Lower leg skin (tissue), 4 donors: ENCODE measurements around the gene NUMB. TPM values are rescaled to one million over a fixed set of nuclear protein-coding genes. Genes with fewer than 3 reads are reported as not detected.
"Not testable (repeated sequence)": the region's sequence is repeated elsewhere in the genome, so short reads cannot be mapped to it uniquely, and the experiment has no call there.

Source experiments
- DNase-seq, 2 donors: peaks; one replicate each; pipeline ENCODE4 v3.0.0-alpha.2; 2019; ENCODE audit warnings: low spot score in 2 of 2
- H3K4me3 ChIP-seq: fragments of 200-600 bp; sonication (generic); 2 replicates; pipeline ENCODE4 v1.5.1; 2017; ENCODE audit warnings: mild to moderate bottlenecking, low read depth; ENCODE audit not compliant: poor library complexity, severe bottlenecking
- POLR2A ChIP-seq, 2 donors: fragments of 450-650 bp; IDR thresholded peaks; one replicate each; pipeline ENCODE4 v1.6.1; 2016 to 2017; ENCODE audit warnings: antibody characterized with exemption in 2 of 2, mild to moderate bottlenecking in 1 of 2, moderate library complexity in 1 of 2
- WGBS, 2 donors: methylation state at CpG; one replicate each; pipeline ENCODE4 v1.1.5; 2018; 5-methylcytosine and 5-hydroxymethylcytosine counted together
- intact Hi-C: fragments of 100-400 bp; cut with DNase I; formaldehyde crosslinking; loops from one replicate; pipeline ENCODE4 v1.15.0; 2023; ENCODE audit warnings: low total_unique reads
- total RNA-seq, 4 donors: library from RNA; depleted of rRNA; stranded (reverse); fragments of >200 nt; gene quantifications; one replicate each; pipeline ENCODE4 v1.1.0, GENCODE V29; 2016
- TF ChIP-seq, protein P1 (sequence below), 3 donors: fragments of 450-650 bp; IDR thresholded peaks; one replicate each; pipeline ENCODE4 v1.5.1; 2016; ENCODE audit warnings: antibody characterized with exemption in 3 of 3, mild to moderate bottlenecking in 3 of 3, moderate library complexity in 2 of 3

NUMB gene
- total RNA-seq, 4 donors from 2014 or later = 30.3 to 69.0 (median 43.2) TPM

DNA sequence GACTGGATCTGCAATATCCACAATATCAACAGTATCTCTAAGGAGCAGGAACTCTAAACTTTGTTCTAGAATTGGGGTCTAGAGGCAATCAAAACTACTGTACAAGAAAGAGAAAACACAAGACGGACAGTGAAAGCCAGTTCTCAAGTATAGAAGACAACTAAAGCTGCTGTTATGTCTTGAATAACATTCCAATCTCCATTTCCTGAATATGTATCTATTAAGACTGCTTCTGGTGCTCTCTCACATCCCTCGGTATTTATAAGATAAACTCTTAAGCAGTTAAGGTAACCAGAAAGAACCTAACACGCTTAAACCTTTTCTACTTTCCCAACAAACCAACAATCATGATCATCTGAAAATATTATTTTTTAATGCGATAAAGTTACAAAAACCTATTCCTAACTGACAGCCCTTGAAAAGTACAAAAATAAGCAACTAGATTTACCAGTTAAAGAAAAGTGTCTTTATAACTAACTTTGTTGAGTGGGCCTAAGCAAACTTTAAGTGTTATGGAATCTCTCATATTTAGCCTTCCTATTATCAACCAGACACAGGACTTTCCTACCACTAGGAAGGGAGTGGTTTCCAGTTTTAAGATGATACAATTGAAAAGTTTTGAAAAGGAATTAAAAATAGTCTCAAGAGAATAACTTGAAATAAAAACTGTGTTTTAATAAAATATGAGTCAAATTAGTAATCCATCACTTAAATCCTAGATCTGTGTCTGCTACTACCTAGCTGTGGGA is 30.7 kb downstream of the NUMB start:
- WGBS, 2 donors = 84 to 89% methylated on average over 4 of the region's 4 CpGs

DNA sequence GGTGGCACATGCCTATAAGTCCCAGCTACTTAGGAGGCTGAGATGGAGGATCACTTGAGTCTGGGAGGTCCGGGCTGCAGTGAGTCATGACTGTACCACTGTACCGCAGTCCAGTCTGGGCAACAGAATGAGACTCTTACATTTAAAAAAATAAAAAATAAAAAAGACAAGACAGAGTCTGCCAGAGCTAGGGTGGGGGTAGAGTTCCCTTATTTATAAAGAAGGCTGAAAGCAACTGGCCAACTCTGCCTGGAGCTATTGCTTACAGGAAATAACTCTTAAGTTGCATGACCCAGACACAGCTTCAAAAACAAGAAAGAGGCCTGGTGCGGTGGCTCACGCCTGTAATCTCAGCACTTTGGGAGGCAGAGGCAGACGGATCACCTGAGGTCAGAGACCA is 31.5 kb downstream of the NUMB start:
- 76 to 77% methylated on average over 5 of the region's 5 CpGs for WGBS, 2 donors
- DNase-seq = no peak
- H3K4me3 ChIP-seq = no peak overlapping the region
- intact Hi-C loops = no loop called here
- no peak for TF ChIP-seq POLR2A (IDR thresholded peaks at IDR 0.05)
- TF ChIP-seq, protein P1, sequence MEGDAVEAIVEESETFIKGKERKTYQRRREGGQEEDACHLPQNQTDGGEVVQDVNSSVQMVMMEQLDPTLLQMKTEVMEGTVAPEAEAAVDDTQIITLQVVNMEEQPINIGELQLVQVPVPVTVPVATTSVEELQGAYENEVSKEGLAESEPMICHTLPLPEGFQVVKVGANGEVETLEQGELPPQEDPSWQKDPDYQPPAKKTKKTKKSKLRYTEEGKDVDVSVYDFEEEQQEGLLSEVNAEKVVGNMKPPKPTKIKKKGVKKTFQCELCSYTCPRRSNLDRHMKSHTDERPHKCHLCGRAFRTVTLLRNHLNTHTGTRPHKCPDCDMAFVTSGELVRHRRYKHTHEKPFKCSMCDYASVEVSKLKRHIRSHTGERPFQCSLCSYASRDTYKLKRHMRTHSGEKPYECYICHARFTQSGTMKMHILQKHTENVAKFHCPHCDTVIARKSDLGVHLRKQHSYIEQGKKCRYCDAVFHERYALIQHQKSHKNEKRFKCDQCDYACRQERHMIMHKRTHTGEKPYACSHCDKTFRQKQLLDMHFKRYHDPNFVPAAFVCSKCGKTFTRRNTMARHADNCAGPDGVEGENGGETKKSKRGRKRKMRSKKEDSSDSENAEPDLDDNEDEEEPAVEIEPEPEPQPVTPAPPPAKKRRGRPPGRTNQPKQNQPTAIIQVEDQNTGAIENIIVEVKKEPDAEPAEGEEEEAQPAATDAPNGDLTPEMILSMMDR (IDR thresholded peaks at IDR 0.05) = no peak

More for the DNA sequence above, 30.7 kb downstream of the NUMB start:
- H3K4me3 ChIP-seq = no peak overlapping the region
- no peak for TF ChIP-seq POLR2A (IDR thresholded peaks at IDR 0.05)
- TF ChIP-seq, protein P1 (IDR thresholded peaks at IDR 0.05) = no peak
- intact Hi-C loops = no loop called here
- no peak for DNase-seq

DNA sequence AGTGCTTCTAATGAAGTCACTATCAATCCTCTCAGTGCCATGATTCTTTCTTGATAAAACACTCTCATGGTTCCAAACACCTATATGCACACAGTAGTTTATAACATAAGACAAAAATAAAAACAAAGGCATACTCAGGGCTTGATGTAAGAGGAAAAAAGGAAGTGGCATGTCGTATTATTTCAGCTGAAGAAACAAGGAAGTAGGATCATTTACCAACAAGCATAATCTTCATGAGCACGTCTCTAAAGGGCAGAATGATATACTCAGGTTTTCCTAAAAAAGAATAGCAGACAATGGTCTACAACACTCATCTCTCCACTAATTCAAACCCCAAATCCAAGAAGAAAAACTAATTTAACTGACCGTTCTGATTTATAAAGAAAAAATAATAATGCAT is 33.9 kb downstream of the NUMB start:
- 57 to 65% methylated on average over 3 of the region's 3 CpGs for WGBS, 2 donors
- intact Hi-C loops = no loop called here
- no peak overlapping the region for H3K4me3 ChIP-seq
- TF ChIP-seq POLR2A (IDR thresholded peaks at IDR 0.05) = no peak
- TF ChIP-seq, protein P1 (IDR thresholded peaks at IDR 0.05) = no peak
- DNase-seq = no peak

DNA sequence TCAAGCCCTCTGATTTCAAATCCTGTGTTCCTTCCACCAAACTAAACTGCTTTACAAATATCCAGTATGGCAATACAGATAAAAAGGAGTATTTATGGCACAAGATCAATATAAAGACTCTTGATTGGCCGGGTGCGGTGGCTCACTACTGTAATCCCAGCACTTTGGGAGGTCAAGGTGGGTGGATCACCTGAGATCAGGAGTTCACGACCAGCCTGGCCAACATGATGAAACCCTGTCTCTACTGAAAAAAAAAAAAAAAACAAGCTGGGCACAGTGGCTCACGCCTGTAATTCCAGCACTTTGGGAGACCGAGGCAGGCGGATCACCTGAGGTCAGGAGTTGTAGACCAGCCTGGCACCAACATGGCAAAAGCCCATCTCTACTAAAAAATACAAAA is 35.3 kb downstream of the NUMB start:
- WGBS, 2 donors = 90 to 97% methylated on average over 6 of the region's 6 CpGs
- DNase-seq, intact Hi-C loops, H3K4me3 ChIP-seq: not testable (repeated sequence)

DNA sequence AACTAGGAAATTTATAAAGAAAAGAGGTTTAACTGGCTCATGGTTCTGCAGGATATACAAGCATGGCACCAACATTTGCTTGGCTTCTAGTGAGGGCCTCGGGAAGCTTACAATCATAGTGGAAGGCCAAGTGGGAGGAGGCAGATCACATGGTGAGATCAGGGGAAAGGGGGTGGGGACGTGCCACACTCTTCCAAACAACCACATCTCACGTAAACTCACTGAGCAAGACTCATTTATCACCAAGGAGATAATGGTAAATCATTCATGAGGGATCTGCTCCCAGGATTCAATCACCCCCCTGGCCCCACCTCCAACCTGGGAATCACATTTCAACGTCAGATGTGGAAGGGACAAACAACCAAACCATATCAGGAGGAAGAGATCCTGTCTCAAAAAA is 35.8 kb downstream of the NUMB start:
- intact Hi-C loops = no loop called here
- 72 to 76% methylated on average over 4 of the region's 4 CpGs for WGBS, 2 donors
- TF ChIP-seq, protein P1 (IDR thresholded peaks at IDR 0.05) = no peak
- no peak for TF ChIP-seq POLR2A (IDR thresholded peaks at IDR 0.05)
- DNase-seq = no peak
- no peak overlapping the region for H3K4me3 ChIP-seq

DNA sequence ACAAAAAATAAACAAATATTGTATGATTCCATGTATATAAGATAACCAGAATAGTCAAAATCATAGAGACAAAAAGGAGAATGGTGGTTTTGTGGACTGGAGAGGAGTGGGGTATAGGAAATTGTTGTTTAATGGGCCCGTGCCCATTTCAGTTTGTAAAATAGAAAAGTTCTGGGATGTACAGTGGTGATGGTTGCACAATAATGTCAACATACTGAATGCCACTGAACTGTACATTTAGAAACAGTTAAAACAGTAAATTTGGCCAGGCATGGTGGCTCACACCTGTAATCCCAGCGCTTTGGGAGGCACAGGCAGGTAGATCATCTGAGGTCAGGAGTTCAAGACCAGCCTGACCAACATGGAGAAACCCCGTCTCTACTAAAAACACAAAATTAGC is 40.1 kb downstream of the NUMB start:
- H3K4me3 ChIP-seq = no peak overlapping the region
- TF ChIP-seq, protein P1 (IDR thresholded peaks at IDR 0.05) = no peak
- no peak for TF ChIP-seq POLR2A (IDR thresholded peaks at IDR 0.05)
- WGBS, 2 donors = 97 to 98% methylated on average over 3 of the region's 3 CpGs
- intact Hi-C loops = no loop called here
- no peak for DNase-seq

DNA sequence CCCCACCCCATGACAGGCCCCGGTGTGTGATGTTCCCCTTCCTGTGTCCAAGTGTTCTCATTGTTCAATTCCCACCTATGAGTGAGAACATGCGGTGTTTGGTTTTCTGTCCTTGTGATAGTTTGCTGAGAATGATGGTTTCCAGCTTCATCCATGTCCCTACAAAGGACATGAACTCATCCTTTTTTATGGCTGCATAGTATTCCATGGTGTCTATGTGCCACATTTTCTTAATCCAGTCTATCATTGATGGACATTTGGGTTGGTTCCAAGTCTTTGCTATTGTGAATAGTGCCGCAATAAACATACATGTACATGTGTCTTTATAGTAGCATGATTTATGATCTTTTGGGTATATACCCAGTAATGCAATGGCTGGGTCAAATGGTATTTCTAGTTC is 52.1 kb downstream of the NUMB start:
- intact Hi-C loops, H3K4me3 ChIP-seq, DNase-seq: not testable (repeated sequence)
- WGBS, 2 donors = 96 to 98% methylated on average over 3 of the region's 3 CpGs
